ENCODE measurements around the gene ZKSCAN1. TPM values are rescaled to one million over a fixed set of nuclear protein-coding genes. Genes with fewer than 3 reads are reported as not detected.
A peak's percentile ranks its signal among the peaks of the same experiment; 100 is the strongest.

ZKSCAN1 gene
- polyA plus RNA-seq, 3 donors, result 42.4 to 68.8 (median 63.1) TPM

DNA sequence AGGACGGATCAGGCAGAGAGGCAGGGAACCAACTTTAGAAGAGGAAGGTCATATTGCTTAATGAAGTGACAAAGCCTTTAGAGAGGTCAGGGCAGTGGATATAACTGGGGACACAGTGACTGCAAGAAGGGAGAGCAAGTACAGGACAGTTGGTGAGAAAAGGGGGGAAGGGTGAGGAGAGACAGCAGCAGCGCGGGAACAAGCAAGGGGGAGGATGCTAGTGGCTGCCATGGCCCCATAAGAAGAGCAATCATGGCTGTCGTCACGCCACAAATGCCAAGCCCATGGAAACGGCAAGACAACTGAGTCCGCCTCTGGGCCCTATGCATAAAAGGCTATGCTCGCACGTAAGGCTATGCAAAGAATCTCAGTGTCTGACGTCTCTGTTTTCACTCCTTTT lies 57.1 kb downstream of the ZKSCAN1 start:
- no peak for DNase-seq

DNA sequence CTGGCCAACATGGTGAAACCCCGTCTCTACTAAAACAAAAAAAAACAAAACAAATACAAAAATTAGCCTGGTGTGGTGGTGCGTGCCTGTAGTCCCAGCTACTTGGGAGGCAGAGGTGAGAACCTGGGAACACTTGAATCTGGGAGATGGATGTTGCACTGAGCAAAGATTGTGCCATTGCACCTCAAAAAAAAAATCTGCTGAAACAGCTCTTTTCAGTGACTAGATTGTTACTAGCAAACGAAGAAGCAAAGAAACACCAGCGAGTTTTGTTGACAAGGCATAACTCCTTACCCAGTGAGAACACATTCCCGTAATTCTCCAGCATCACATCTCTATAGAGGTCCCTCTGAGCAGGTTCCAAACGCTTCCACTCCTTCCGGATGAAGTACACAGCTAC lies 59.4 kb downstream of the ZKSCAN1 start:
- DNase-seq, result no peak

DNA sequence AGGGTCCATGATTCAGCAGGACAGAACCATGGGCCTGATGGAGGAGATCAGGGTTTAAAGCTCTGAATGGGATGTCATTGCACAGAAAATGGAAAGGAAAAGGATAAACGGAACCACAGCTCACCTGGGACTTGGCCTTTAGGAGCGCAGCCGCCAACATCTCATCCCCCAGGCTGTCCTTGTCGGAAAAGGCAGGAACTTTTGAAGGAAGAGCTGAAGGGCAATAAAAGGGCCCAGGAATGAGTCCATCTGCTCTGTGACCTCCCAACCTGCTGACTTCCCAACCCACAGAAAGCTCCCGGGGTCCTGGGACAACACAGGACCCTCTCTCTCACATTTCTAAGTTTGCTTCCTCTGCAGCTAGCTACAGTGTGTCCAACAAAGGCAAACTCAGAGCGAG lies 60.0 kb downstream of the ZKSCAN1 start:
- DNase-seq, result no peak

DNA sequence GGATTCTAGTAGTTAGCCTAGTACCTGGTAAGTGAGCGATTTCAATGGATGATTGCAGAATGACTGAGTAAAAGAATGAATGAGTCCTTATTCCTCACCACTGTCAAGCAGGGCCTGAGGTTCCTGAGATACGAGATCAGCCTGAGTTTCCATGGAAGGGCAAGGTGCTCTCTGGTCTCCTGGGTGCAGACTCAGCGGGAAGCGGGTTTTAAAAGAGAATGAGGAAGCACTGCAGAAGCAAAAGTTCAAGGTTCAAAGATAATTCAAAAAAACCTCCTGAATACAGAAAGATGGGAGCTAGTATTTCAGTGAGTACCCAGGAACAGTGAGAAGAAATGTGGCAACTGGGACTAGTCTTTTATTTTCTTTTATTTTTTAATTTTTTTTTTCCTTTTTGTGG lies 61.8 kb downstream of the ZKSCAN1 start:
- DNase-seq, result no peak

DNA sequence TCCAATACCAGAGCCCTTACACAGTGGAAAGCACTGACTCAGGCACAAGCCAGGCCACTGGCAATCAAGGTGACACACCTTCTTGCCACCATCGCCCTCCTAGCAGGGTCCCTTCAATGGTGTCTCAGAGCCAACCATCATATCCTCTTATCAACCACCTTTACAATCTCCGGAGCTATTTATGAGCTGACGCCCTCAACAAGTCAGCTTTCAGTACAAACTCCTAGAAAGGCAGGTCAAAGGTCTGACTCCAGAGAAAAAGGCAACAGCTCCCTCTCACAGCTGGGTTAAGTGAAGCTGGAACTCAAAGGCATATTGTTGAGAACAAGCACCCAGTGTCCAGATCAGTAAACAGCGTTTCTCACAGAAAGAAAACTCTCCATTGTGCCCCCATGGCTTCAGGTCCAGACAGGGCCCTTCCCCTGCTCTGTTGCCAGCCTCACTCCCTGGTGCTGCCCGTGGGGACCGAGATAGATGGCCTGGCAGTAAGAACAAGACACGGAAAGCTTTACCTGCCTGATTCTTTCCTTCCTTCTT lies 63.7 kb downstream of the ZKSCAN1 start:
- DNase-seq, result no peak

DNA sequence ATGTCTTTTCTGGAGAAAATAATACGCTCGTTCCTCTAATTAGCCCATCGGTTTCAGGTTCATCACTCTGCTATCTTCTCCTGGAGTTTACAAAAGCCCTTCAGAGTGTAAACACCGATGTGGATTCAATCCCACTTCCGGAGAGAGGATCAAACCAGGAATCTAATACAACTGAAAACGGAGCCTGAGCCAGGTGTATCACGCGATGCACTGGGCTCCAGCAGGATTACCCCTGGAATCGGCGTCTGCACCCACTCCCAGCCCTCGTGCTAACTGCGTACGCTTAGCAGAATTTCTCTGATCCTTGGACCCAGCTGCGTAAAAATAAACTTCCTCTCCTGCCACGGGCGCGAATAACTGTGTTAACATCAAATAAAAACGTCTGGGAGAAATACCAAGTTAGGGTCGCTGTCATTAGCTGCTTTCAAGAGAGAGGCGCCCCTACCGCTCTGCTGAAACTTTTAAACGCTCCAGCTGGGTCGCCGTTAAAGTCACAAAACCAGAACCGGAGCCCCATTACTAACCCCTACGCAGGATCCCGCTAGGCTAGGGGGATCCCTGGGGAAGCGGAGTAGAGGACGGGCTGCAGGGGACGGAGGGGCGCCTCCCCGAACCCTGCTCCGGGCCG lies 65.6 kb downstream of the ZKSCAN1 start:
- no peak for DNase-seq

DNA sequence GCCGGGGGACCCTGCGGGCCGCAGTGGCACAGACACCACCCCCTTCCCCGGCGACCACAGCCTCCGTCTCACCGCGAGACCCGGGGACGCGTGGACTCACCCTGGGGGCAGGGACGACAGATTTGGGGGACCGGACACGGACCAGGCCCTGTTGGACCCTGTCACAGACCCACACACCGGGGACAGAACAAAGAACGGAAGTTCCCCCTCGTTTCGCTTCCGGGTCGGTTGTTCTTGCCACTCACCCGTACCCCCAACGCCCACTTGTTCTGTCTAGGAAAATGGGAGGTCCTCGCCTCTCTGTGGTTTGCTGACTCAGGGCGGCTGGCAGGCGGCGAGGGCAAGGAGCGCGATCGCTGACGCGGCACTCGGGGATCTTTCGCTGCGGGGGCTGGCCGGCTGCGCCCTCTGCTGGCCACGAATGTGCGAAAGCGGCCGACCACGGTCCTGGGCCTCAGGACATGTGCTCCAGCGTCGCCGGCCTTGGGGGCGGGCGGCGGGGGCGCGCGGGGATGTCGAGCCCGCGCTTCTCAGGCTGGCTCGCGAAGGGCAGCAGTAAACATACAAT lies 66.2 kb downstream of the ZKSCAN1 start, which contains the start of gene ZNF3:
Gene ZNF3 (minus strand): TSS at position 189 of the 568 bp plus-strand sequence. CDS start 4,366 bp downstream, outside the sequence.
- peak; percentile 99 for DNase-seq

DNA sequence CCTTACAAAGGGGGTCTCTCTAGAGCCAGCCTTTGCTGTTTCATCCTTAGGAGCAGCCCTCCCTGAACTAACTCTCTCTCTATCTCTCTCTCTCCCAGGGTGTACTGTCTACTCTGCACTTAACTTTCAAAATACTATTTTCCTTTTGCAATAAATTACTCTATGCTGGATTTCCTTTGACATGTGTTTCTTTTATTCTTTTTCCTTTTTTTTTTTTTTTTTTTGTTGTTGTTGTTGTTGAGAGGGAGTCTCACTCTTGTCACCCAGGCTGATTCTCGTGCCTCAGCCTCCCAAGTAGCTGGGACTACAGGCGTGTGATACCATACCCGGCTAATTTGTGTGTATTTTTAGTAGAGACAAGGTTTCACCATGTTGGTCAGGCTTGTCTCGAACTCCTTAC lies 67.6 kb downstream of the ZKSCAN1 start:
- DNase-seq, result no peak

DNA sequence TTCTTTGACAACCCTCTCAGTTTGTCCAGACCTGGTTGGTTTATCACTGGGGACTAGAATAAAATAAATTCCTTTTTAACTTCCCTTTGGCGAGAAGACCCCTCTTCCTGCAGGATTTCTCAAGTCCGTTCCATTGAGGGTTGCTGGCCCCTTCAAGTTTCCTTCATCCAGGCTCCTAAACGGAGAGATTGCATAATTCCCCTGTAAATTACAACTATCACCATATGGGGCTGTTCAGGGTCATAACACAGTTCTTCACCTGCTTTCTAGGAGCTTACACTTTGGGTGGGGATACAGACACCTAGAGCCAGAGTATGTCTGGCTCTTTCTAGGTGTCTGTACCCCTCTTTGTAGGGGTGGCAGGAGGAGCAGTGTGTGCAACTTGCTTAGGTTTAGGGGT lies 70.1 kb downstream of the ZKSCAN1 start:
- no peak for DNase-seq

DNA sequence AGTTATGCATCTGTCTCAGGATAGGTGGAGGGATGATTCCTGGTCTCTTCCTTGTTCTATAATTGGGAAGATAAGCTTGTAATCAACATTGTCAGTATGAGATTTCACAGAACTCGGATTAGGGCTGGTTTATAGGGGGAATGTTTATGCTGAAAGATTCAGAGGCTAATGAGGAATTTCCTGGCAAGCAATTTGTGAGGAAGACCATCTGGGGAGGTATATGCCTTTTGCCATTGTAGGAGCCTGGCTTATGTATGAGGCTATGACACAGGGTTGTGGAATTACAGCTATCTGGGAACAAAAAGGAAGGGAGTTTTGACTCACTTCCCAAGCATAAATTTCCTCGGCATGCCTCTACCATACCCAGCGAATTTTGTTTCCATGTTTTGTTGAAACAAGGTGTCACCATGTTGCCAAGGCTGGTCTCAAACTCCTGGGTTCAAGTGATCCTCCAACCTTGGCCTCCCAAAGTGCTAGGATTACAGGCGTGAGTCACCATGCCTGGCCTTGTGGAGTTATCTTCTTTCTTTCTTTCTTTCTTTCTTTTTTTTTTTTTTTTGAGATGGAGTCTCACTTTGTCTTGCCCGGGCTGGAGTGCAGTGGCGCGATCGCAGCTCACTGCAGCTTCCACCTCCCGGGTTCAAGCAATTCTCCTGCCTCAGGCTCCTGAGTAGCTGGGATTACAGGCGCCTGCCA lies 71.8 kb downstream of the ZKSCAN1 start:
- peak; percentile 62 for DNase-seq

DNA sequence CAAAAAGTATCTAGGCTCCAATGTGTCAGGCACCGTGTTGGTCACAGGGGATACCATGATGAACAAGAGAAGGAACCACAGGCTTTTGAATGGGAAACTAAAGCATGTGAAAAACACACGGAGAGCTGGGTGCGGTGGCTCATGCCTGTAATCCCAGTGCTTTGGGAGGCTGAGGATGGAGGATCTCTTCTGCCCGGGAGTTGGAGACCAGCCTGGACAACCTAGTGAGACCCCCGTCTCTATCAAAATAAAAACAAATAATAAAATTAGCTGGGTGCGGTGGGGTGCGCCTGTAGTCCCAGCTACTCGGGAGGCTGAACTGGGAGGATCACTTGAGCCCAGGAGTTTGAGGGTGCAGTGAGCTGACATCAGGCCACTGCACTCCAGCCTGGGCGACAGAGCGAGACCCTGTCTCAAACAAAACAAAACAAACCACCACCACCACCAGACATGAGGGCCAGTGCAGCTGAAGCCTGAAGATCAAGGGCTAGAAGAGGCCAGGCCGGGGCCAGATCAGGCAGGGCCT lies 72.8 kb downstream of the ZKSCAN1 start:
- no peak for DNase-seq

DNA sequence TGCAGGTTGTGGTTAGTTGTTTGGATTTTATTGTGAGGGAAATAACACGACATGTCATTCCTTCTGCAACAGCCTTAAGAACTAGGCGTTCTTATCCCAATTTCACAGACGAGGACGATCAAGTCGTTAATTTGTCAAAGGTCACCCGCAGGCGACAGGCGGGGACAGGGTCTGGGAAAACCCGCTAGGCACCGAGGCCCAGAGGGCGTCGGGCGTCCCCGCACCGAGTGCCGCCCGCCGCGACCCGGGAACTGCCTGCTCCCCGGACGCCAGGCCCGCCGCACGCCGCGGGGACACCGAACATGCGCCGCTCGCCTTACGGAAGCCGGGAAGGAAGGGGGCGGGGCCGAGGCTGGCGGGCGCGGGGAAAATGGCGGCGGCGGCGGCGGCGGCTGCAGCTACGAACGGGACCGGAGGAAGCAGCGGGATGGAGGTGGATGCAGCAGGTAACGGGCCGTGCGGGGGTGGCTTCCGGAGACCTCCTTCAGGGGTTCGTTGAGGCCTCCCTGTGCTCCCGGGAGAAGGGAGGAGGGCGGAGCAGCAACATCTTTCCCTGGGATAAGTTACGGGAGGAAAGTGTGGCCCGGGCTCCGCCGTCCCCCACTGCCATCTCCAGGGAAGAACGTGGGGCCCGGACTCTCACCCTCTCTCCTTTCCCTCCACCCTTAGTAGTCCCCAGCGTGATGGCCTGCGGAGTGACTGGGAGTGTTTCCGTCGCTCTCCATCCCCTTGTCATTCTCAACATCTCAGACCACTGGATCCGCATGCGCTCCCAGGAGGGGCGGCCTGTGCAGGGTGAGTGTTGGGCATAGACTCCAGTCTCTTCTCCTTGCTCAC lies 73.4 kb downstream of the ZKSCAN1 start, which contains the start of gene COPS6:
Gene COPS6 (plus strand): TSS at position 349 of the 837 bp plus-strand sequence. CDS start 22 bp downstream, at position 371.
- DNase-seq, result peak; percentile 84

DNA sequence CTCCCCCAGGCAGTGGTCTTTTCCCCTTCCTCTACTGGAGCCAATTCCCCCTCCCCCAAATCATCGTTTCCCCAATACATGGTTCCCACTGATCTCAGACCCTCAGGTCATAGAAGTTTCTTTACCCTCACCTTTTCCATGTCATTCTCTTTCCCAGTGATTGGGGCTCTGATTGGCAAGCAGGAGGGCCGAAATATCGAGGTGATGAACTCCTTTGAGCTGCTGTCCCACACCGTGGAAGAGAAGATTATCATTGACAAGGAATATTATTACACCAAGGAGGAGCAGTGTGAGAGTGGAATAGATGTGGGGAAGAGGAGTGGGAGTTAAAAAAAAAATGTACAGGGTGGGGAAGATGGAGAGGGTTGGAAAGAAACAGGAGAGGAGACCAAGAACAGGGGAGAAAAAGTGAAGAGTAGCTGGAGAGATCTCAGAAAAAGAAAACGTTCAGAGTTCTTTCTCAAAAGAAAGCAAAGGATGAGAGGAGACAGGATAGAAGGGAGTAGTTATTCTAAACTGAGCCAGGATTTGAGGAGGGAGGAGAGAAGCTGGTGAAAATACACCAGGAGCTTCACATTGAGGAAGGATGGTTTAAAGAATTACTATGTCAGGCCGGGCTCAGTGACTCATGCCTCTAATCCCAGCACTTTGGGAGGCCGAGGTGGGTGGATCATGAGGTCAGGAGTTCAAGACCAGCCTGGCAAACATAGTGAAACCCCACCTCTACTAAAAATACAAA lies 74.2 kb downstream of the ZKSCAN1 start:
- no peak for DNase-seq

DNA sequence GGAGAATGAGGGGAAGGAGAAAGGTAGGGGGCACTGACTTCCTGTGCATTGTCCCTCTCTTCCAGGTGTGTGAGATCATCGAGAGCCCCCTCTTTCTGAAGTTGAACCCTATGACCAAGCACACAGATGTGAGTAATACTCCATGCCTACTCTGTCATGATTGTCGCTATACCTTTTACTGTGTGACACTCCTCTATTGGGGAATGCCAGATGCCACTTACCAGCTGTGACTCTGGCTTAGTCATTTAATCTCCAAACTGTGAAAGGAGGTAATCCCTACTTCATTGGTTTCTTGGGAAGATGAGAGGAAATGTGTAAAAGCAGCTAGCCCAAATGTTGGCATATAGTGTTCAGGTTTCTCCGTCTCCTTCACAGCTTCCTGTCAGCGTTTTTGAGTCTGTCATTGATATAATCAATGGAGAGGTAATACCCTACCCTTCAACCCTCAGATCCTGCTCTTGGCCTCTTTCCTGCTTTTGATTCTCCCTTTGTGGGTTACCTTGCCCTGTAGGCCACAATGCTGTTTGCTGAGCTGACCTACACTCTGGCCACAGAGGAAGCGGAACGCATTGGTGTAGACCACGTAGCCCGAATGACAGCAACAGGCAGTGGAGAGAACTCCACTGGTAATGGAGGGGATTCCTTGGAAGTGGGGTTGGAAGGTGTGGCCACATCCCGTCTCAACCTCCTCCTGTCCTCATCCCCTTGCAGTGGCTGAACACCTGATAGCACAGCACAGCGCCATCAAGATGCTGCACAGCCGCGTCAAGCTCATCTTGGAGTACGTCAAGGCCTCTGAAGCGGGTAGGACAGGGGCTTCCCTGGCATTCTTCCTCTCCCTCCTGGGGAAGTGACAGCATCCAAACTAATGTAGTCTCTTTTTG lies 75.4 kb downstream of the ZKSCAN1 start:
- no peak for DNase-seq

Other genes starting within 250 kb of the ZKSCAN1 start
- under 1 TPM; 0.20 to 0.49 (median 0.36) TPM for gene CYP3A4, start 231.4 kb upstream of the ZKSCAN1 start, polyA plus RNA-seq (ENCODE audit: insufficient read length in 3 of 3)
- under 1 TPM; 0.14 to 0.95 (median 0.73) TPM for gene CYP3A43, start 187.6 kb upstream of the ZKSCAN1 start, polyA plus RNA-seq (ENCODE audit: insufficient read length in 3 of 3)
- gene OR2AE1, start 138.6 kb upstream of the ZKSCAN1 start, polyA plus RNA-seq (ENCODE audit: insufficient read length in 3 of 3), result under 1 TPM in 1 of 3 donors, not detected in 2; 0.27 TPM
- 10 to 100 TPM; 30.1 to 39.5 (median 31.1) TPM for gene TRIM4, start 96.1 kb upstream of the ZKSCAN1 start, polyA plus RNA-seq (ENCODE audit: insufficient read length in 3 of 3)
- 1 to 10 TPM in 1 of 3 donors, under 1 TPM in 2; 0.86 to 1.7 (median 0.95) TPM for gene GJC3, start 86.0 kb upstream of the ZKSCAN1 start, polyA plus RNA-seq (ENCODE audit: insufficient read length in 3 of 3)
- gene AZGP1, start 39.6 kb upstream of the ZKSCAN1 start, polyA plus RNA-seq (ENCODE audit: insufficient read length in 3 of 3), result 10 to 100 TPM; 62.6 to 70.1 (median 68.7) TPM
- gene ZSCAN21, start 34.2 kb downstream of the ZKSCAN1 start, polyA plus RNA-seq (ENCODE audit: insufficient read length in 3 of 3), result 10 to 100 TPM; 22.8 to 27.1 (median 23.3) TPM
- 10 to 100 TPM; 50.5 to 58.6 (median 57.8) TPM for gene ZNF3, start 66.1 kb downstream of the ZKSCAN1 start, polyA plus RNA-seq (ENCODE audit: insufficient read length in 3 of 3)
- 100 to 1,000 TPM; 133 to 137 (median 135) TPM for gene COPS6, start 73.4 kb downstream of the ZKSCAN1 start, polyA plus RNA-seq (ENCODE audit: insufficient read length in 3 of 3)
- 100 to 1,000 TPM; 166 to 180 (median 170) TPM for gene MCM7, start 85.8 kb downstream of the ZKSCAN1 start, polyA plus RNA-seq (ENCODE audit: insufficient read length in 3 of 3)
- gene AP4M1, start 86.0 kb downstream of the ZKSCAN1 start, polyA plus RNA-seq (ENCODE audit: insufficient read length in 3 of 3), result 10 to 100 TPM; 33.4 to 39.4 (median 39.0) TPM
- 10 to 100 TPM; 65.8 to 72.3 (median 69.2) TPM for gene TAF6, start 103.8 kb downstream of the ZKSCAN1 start, polyA plus RNA-seq (ENCODE audit: insufficient read length in 3 of 3)
- 10 to 100 TPM; 39.3 to 43.0 (median 41.5) TPM for gene CNPY4, start 104.0 kb downstream of the ZKSCAN1 start, polyA plus RNA-seq (ENCODE audit: insufficient read length in 3 of 3)
- gene MBLAC1, start 111.4 kb downstream of the ZKSCAN1 start, polyA plus RNA-seq (ENCODE audit: insufficient read length in 3 of 3), result 1 to 10 TPM; 1.7 to 2.6 (median 2.0) TPM
- gene LAMTOR4, start 133.3 kb downstream of the ZKSCAN1 start, polyA plus RNA-seq (ENCODE audit: insufficient read length in 3 of 3), result 100 to 1,000 TPM; 116 to 136 (median 129) TPM
- 10 to 100 TPM; 21.0 to 27.1 (median 24.7) TPM for gene TRAPPC14, start 143.1 kb downstream of the ZKSCAN1 start, polyA plus RNA-seq (ENCODE audit: insufficient read length in 3 of 3)
- 1 to 10 TPM; 5.8 to 6.0 (median 5.9) TPM for gene GAL3ST4, start 153.0 kb downstream of the ZKSCAN1 start, polyA plus RNA-seq (ENCODE audit: insufficient read length in 3 of 3)
- 10 to 100 TPM; 13.6 to 16.6 (median 14.0) TPM for gene GPC2, start 161.8 kb downstream of the ZKSCAN1 start, polyA plus RNA-seq (ENCODE audit: insufficient read length in 3 of 3)
- 10 to 100 TPM; 10.2 to 33.4 (median 30.1) TPM for gene STAG3, start 162.3 kb downstream of the ZKSCAN1 start, polyA plus RNA-seq (ENCODE audit: insufficient read length in 3 of 3)
- gene PVRIG, start 204.4 kb downstream of the ZKSCAN1 start, polyA plus RNA-seq (ENCODE audit: insufficient read length in 3 of 3), result 1 to 10 TPM; 2.0 to 9.2 (median 8.1) TPM

Measured in renal pelvis (tissue), 4 donors.